K562 (cell line): ENCODE measurements around the gene FOXL2NB. TPM values are rescaled to one million over a fixed set of nuclear protein-coding genes. Genes with fewer than 3 reads are reported as not detected.
A peak's percentile ranks its signal among the peaks of the same experiment; 100 is the strongest.

ENCODE experiments used
- ATF4 ChIP-seq: fragments of 450-650 bp; formaldehyde crosslinking; IDR thresholded peaks from 2 replicates; pipeline ENCODE4 v1.4.0; 2022; ENCODE audit warnings: mild to moderate bottlenecking, moderate library complexity
- CBFA2T3 ChIP-seq: fragments of 450-650 bp; IDR thresholded peaks from 2 replicates; pipeline ENCODE4 v1.6.1; 2017
- CBX1 ChIP-seq: sonication (generic); IDR thresholded peaks from 2 replicates; pipeline ENCODE4 v1.6.1; 2016; ENCODE audit warnings: antibody characterized with exemption, low read depth, mild to moderate bottlenecking
- FOXK2 ChIP-seq, 2 experiments: fragments of 450-650 bp; IDR thresholded peaks in 1 of 2; conservative IDR thresholded peaks in 1 of 2; 2 replicates each; pipeline ENCODE4 v1.6.1; 2016; ENCODE audit warnings: low read depth in 2 of 2, mild to moderate bottlenecking in 1 of 2
- FOXP4 ChIP-seq: sonication (generic); formaldehyde crosslinking; IDR thresholded peaks from 2 replicates; pipeline ENCODE4 v1.8.0; 2022; ENCODE audit warnings: mild to moderate bottlenecking, missing genetic modification reagents, borderline replicate concordance
- FUS ChIP-seq: fragments of 200-400 bp; formaldehyde crosslinking; optimal IDR thresholded peaks from 2 replicates; pipeline ENCODE3; 2017; ENCODE audit warnings: low read depth, low read length
- HDAC2 ChIP-seq: fragments of 450-650 bp; IDR thresholded peaks from 2 replicates; pipeline ENCODE4 v1.6.1; 2016; ENCODE audit warnings: mild to moderate bottlenecking
- HLTF ChIP-seq: fragments of 450-650 bp; IDR thresholded peaks from 2 replicates; pipeline ENCODE4 v1.6.1; 2016
- IRF1 ChIP-seq: sonication (generic); formaldehyde crosslinking; IDR thresholded peaks from 2 replicates; pipeline ENCODE4 v1.8.0; 2022; ENCODE audit warnings: missing genetic modification reagents, mild to moderate bottlenecking, borderline replicate concordance
- MEF2A ChIP-seq: IDR thresholded peaks from 2 replicates; pipeline ENCODE4 v1.6.1; 2011; ENCODE audit warnings: low read depth, mild to moderate bottlenecking, low read length, moderate library complexity; ENCODE audit not compliant: control insufficient read depth
- MEIS2 ChIP-seq: fragments of 450-650 bp; IDR thresholded peaks from 2 replicates; pipeline ENCODE4 v1.6.1; 2014; ENCODE audit warnings: mild to moderate bottlenecking; ENCODE audit not compliant: partially characterized antibody
- MLLT1 ChIP-seq, 2 experiments: fragments of 450-650 bp; IDR thresholded peaks; 2 replicates each; pipeline ENCODE4 v1.6.1; 2016
- TSHZ1 ChIP-seq: fragments of 250-450 bp; sonication (Bioruptor Pico); IDR thresholded peaks from 2 replicates; pipeline ENCODE4 v1.4.0; 2020; ENCODE audit warnings: mild to moderate bottlenecking, moderate library complexity
- ZBTB26 ChIP-seq: fragments of 450-650 bp; formaldehyde crosslinking; IDR thresholded peaks from 2 replicates; pipeline ENCODE4 v1.4.0; 2022; ENCODE audit warnings: missing genetic modification characterization
- ZNF124 ChIP-seq: sonication (generic); formaldehyde crosslinking; IDR thresholded peaks from 2 replicates; pipeline ENCODE4 v1.8.1; 2022; ENCODE audit warnings: missing genetic modification reagents
- ZNF778 ChIP-seq: fragments of 450-650 bp; formaldehyde crosslinking; IDR thresholded peaks from 2 replicates; pipeline ENCODE4 v1.4.0; 2020; ENCODE audit warnings: mild to moderate bottlenecking, moderate library complexity
- ZNF79 ChIP-seq: fragments of 250-450 bp; sonication (Bioruptor Pico); IDR thresholded peaks from 2 replicates; pipeline ENCODE4 v1.4.0; 2020; ENCODE audit warnings: low read depth, mild to moderate bottlenecking, moderate library complexity
- polyA plus RNA-seq, 8 experiments: library from polyadenylated mRNA; depleted of rRNA in 4 of 8; stranded (reverse) in 5 of 8; unstranded in 3 of 8; fragments of >200 nt; fragmentation: Nextera tagmentation in 2 of 8; fragmentation: Illumina TruSeq in 1 of 8; extraction: Ambion mirVana in 2 of 8; extraction: Trizol in 1 of 8; gene quantifications; 2 replicates each; pipeline versions ENCODE4 v1.2.1 to v1.2.3, GENCODE V29; 2011 to 2014; ENCODE audit warnings: inconsistent platforms in 1 of 8, missing spikeins in 1 of 8
- total RNA-seq, 7 experiments: library from RNA; depleted of rRNA in 6 of 7; stranded (reverse); fragments of >200 nt in 6 of 7; fragmentation: Illumina TruSeq in 2 of 7; extraction: Trizol in 2 of 7; gene quantifications; 2 replicates each; pipeline versions ENCODE4 v1.2.1 to v1.2.3, GENCODE V29; 2011 to 2021; ENCODE audit warnings: low replicate concordance in 1 of 7

The FOXL2NB gene
- total and polyA plus RNA-seq, 9 of the 15 experiments (the other 6 are each of a cell fraction or from before 2014, with no cell fraction given), result 0.71 to 17.4 (median 9.0) TPM

GRCh38 chr3:138898708-138899107 lies 48.3 kb upstream of the FOXL2NB start (continued):
- TF ChIP-seq TSHZ1 (CRISPR knock-in tag) (no peak), ZNF124 (CRISPR knock-in tag) (no peak), FUS (no peak), HDAC2 (0 out of 2 replicates have a peak, but pooled peaks have one; percentile 23), MEF2A (no peak), CBFA2T3 (peak; percentile 20; the same call in 1 of the 2 replicates), MLLT1 (IDR thresholded peaks at IDR 0.05) (peak; percentile 26 to 35; a peak in 1 of 4 replicates), ZNF79 (no peak), HLTF (peak; percentile 45; the same call in 1 of the 2 replicates), FOXP4 (CRISPR knock-in tag) (no peak), ZBTB26 (CRISPR knock-in tag) (peak; percentile 66; the same call in 1 of the 2 replicates), FOXK2 (conservative IDR thresholded peaks at IDR 0.05 in 1 of 2, IDR thresholded peaks at IDR 0.05 in 1 of 2; ENCODE audit: low read depth in 2 of 2) (0 out of 4 replicates have a peak, but pooled peaks of 1 of the 2 experiments have one; percentile 30), CBX1 (no peak), ATF4 (CRISPR knock-in tag) (no peak), ZNF778 (CRISPR knock-in tag) (no peak), MEIS2 (no peak), IRF1 (no peak)
